Chondrocyte (in vitro differentiated cells): ENCODE measurements around the gene S100A8. TPM values are rescaled to one million over a fixed set of nuclear protein-coding genes. Genes with fewer than 3 reads are reported as not detected.

Experiments used
- DNase-seq: peaks from one replicate; pipeline ENCODE4 v3.0.0; 2021; ENCODE audit warnings: mixed read lengths, low spot score
- H3K27ac Mint-ChIP-seq: one replicate; pipeline ENCODE4 v1.8.0; 2021; ENCODE audit warnings: mild to moderate bottlenecking, moderate library complexity, mixed read lengths; ENCODE audit not compliant: unreplicated experiment
- H3K27me3 Mint-ChIP-seq: 2 replicates; pipeline ENCODE4 v1.8.0; 2021; ENCODE audit warnings: low read depth, mixed read lengths
- H3K36me3 Mint-ChIP-seq: 2 replicates; pipeline ENCODE4 v1.8.0; 2021; ENCODE audit warnings: low read depth, mixed read lengths
- H3K4me1 Mint-ChIP-seq: 2 replicates; pipeline ENCODE4 v1.8.0; 2021; ENCODE audit warnings: low read depth, mild to moderate bottlenecking, mixed read lengths
- H3K4me3 Mint-ChIP-seq: one replicate; pipeline ENCODE4 v1.8.0; 2021; ENCODE audit warnings: mild to moderate bottlenecking, moderate library complexity, mixed read lengths; ENCODE audit not compliant: unreplicated experiment
- H3K9me3 Mint-ChIP-seq: 2 replicates; pipeline ENCODE4 v1.8.0; 2021; ENCODE audit warnings: low read depth, mixed read lengths
- CTCF ChIP-seq: fragments of 200-600 bp; sonication (generic); IDR thresholded peaks from 2 replicates; pipeline ENCODE4 v1.5.0; 2021; ENCODE audit warnings: antibody characterized with exemption, mild to moderate bottlenecking, moderate library complexity
- total RNA-seq: library from RNA; stranded (reverse); gene quantifications from 3 replicates; pipeline ENCODE4 v1.2.1, GENCODE V29; 2021

Gene S100A8
- total RNA-seq, 1 donor from 2014 or later: not detected

GRCh38 chr1:153346077-153346723 is 44.7 kb downstream of the S100A8 start:
- Mint-ChIP-seq H3K27ac (no peak overlapping the region), H3K27me3 (peaks cover 68% of the 10 kb centered on the region)

GRCh38 chr1:153345187-153346076 is 45.4 kb downstream of the S100A8 start:
- no peak for TF ChIP-seq CTCF
- Mint-ChIP-seq H3K27me3 (peaks cover 61% of the 10 kb centered on the region), H3K4me1 (no peaks in the 10 kb centered on the region), H3K27ac (no peak overlapping the region), H3K4me3 (no peak overlapping the region), H3K9me3 (no peaks in the 10 kb centered on the region), H3K36me3 (no peaks in the 10 kb centered on the region)
- DNase-seq: no peak

More at GRCh38 chr1:153346077-153346723, 44.7 kb downstream of the S100A8 start:
- H3K4me1 Mint-ChIP-seq: no peaks in the 10 kb centered on the region
- no peaks in the 10 kb centered on the region for H3K9me3 Mint-ChIP-seq
- no peak for DNase-seq
- TF ChIP-seq CTCF: no peak
- H3K4me3 Mint-ChIP-seq: no peak overlapping the region
- no peaks in the 10 kb centered on the region for H3K36me3 Mint-ChIP-seq

- no peak for TF ChIP-seq CTCF
- no peaks in the 10 kb centered on the region for H3K36me3 Mint-ChIP-seq
- H3K4me1 Mint-ChIP-seq: no peaks in the 10 kb centered on the region
- no peak overlapping the region for H3K4me3 Mint-ChIP-seq
- H3K27me3 Mint-ChIP-seq: peaks cover 57% of the 10 kb centered on the region
- DNase-seq: no peak
- no peaks in the 10 kb centered on the region for H3K9me3 Mint-ChIP-seq
- no peak overlapping the region for H3K27ac Mint-ChIP-seq
These were observed 46.2 kb downstream of the S100A8 start for GRCh38 chr1:153344718-153345025.

- H3K27me3 Mint-ChIP-seq: peaks cover 50% of the 10 kb centered on the region
These were observed 46.8 kb downstream of the S100A8 start for GRCh38 chr1:153343811-153344717.

More at GRCh38 chr1:153343811-153344717, 46.8 kb downstream of the S100A8 start:
- no peak overlapping the region for H3K27ac Mint-ChIP-seq
- H3K36me3 Mint-ChIP-seq: no peaks in the 10 kb centered on the region
- no peak overlapping the region for H3K4me3 Mint-ChIP-seq
- no peaks in the 10 kb centered on the region for H3K9me3 Mint-ChIP-seq
- no peak for DNase-seq
- H3K4me1 Mint-ChIP-seq: no peaks in the 10 kb centered on the region
- TF ChIP-seq CTCF: no peak
